ENCODE results near the gene SNAPC4. TPM values are rescaled to one million over a fixed set of nuclear protein-coding genes. Genes with fewer than 3 reads are reported as not detected.

SNAPC4 gene
- polyA plus RNA-seq, 1 of the 3 experiments (the other 2 are of a cell fraction), result 9.2 TPM

GRCh38 chr9:136389396-136389795, 10.6 kb downstream of the SNAPC4 start:
- no peak overlapping the region for H3K4me2 ChIP-seq
- H2AFZ ChIP-seq (ENCODE audit: low read depth), result no peak overlapping the region
- no peaks in the 10 kb centered on the region for H4K20me1 ChIP-seq (ENCODE audit: insufficient read depth)
- H3K4me3 ChIP-seq (ENCODE audit: low read depth in 2 of 2, low read length in 1 of 2), result no peak overlapping the region
- peaks cover 10% of the 10 kb centered on the region for H3F3A ChIP-seq (replicated peaks; ENCODE audit: insufficient read depth)
- TF ChIP-seq IRF3 (IDR thresholded peaks at IDR 0.05; ENCODE audit: low read depth, low read length), result no peak
- no peak for TF ChIP-seq ELF1 (IDR thresholded peaks at IDR 0.05)
- no peak for TF ChIP-seq GATA2 (CRISPR knock-in tag; IDR thresholded peaks at IDR 0.05)
- TF ChIP-seq YY1 (IDR thresholded peaks at IDR 0.05; ENCODE audit: low read depth), result no peak
- no peak for TF ChIP-seq TAF1 (IDR thresholded peaks at IDR 0.05; ENCODE audit: borderline replicate concordance, low read depth, low read length)
- no peak for TF ChIP-seq NRF1 (IDR thresholded peaks at IDR 0.05; ENCODE audit: low read depth, low read length)
- TF ChIP-seq SMC3 (IDR thresholded peaks at IDR 0.05; ENCODE audit: low read depth, low read length), result no peak
- POLR2A ChIA-PET, result interaction anchor here (1.2 to 1.8 kb wide), 2 partner anchors 17 to 26 kb away, joined by 4 to 5 read pairs; partner anchors contain the start of gene DNLZ
- no peaks in the 10 kb centered on the region for H3K9me2 ChIP-seq
- CTCF ChIA-PET, result interaction anchor here (1.1 to 2.6 kb wide), 5 partner anchors 11 to 77 kb away, joined by 3 to 11 read pairs (median 8); partner anchors contain the start of genes DNLZ and SNAPC4
- no peak for DNase-seq
- no peaks in the 10 kb centered on the region for H3K9me3 ChIP-seq
- H3K27ac ChIP-seq (ENCODE audit: low read depth in 2 of 2, low read length in 1 of 2), result no peak overlapping the region
- H3K79me2 ChIP-seq (ENCODE audit: insufficient read depth), result 0 out of 2 replicates have a peak, but pooled peaks cover 9% of the 10 kb centered on the region
- no peaks in the 10 kb centered on the region for H3K27me3 ChIP-seq (ENCODE audit: insufficient read depth)
- H3K9ac ChIP-seq, result no peak overlapping the region
- 94% methylated on average over 12 of the region's 14 CpGs for WGBS (ENCODE audit: low lambda C conversion rate)
- H3K36me3 ChIP-seq (replicated peaks in 1 of 2; ENCODE audit: control insufficient read depth in 1 of 2, insufficient read depth in 2 of 2, low read length in 1 of 2), result peaks cover 39 to 61% of the 10 kb centered on the region in 2 experiments
- H3K4me1 ChIP-seq (ENCODE audit: control insufficient read depth in 1 of 2, insufficient read depth in 2 of 2, low read depth in 1 of 2, low read length in 1 of 2), result no peaks in the 10 kb centered on the region

GRCh38 chr9:136387217-136387616, 12.8 kb downstream of the SNAPC4 start:
- WGBS (ENCODE audit: low lambda C conversion rate), result 95% methylated on average over 17 of the region's 19 CpGs
- Histone ChIP-seq H3F3A (replicated peaks; ENCODE audit: insufficient read depth) (peaks cover 10% of the 10 kb centered on the region), H3K36me3 (replicated peaks in 1 of 2; ENCODE audit: control insufficient read depth in 1 of 2, insufficient read depth in 2 of 2, low read length in 1 of 2) (peaks cover 33 to 62% of the 10 kb centered on the region in 2 experiments), H4K20me1 (ENCODE audit: insufficient read depth) (no peaks in the 10 kb centered on the region), H3K9me2 (no peaks in the 10 kb centered on the region), H2AFZ (ENCODE audit: low read depth) (no peak overlapping the region), H3K4me2 (no peak overlapping the region), H3K27me3 (ENCODE audit: insufficient read depth) (no peaks in the 10 kb centered on the region), H3K9ac (no peak overlapping the region), H3K4me1 (ENCODE audit: control insufficient read depth in 1 of 2, insufficient read depth in 2 of 2, low read depth in 1 of 2, low read length in 1 of 2) (no peaks in the 10 kb centered on the region), H3K79me2 (ENCODE audit: insufficient read depth) (0 out of 2 replicates have a peak, but pooled peaks cover 3% of the 10 kb centered on the region), H3K9me3 (no peaks in the 10 kb centered on the region), H3K4me3 (ENCODE audit: low read depth in 2 of 2, low read length in 1 of 2) (no peak overlapping the region), H3K27ac (ENCODE audit: low read depth in 2 of 2, low read length in 1 of 2) (no peak overlapping the region)
- ChIA-PET CTCF (interaction anchor here (0.6 to 1.5 kb wide), 3 partner anchors 24 to 279 kb away, joined by 3 to 6 read pairs (median 3); partner anchors contain the start of gene DNLZ), POLR2A (interaction anchor here (0.8 kb wide), 1 partner anchor 32 kb away, joined by 4 read pairs; no protein-coding TSS in a partner anchor)
- DNase-seq, result no peak
- TF ChIP-seq CTCF (IDR thresholded peaks at IDR 0.05) (no peak), JUND (IDR thresholded peaks at IDR 0.05) (no peak), NFIC (IDR thresholded peaks at IDR 0.05; ENCODE audit: borderline replicate concordance) (no peak), RCOR1 (IDR thresholded peaks at IDR 0.05; ENCODE audit: low read length) (no peak), NRF1 (IDR thresholded peaks at IDR 0.05; ENCODE audit: low read depth, low read length) (no peak), RFX5 (IDR thresholded peaks at IDR 0.05; ENCODE audit: low read length) (no peak), REST (IDR thresholded peaks at IDR 0.05; ENCODE audit: low read depth, low read length) (no peak), FOSL2 (IDR thresholded peaks at IDR 0.05; ENCODE audit: borderline replicate concordance, low read depth) (no peak), IRF3 (IDR thresholded peaks at IDR 0.05; ENCODE audit: low read depth, low read length) (no peak), POLR2AphosphoS5 (IDR thresholded peaks at IDR 0.05; ENCODE audit: low read depth, low read length) (no peak), FOXJ3 (CRISPR knock-in tag; IDR thresholded peaks at IDR 0.05) (no peak), TEAD4 (IDR thresholded peaks at IDR 0.05; ENCODE audit: borderline replicate concordance, insufficient read depth) (no peak), ELF1 (IDR thresholded peaks at IDR 0.05) (no peak)
